Endodermal cell (in vitro differentiated cells): ENCODE data around the gene EMX2. TPM values are rescaled to one million over a fixed set of nuclear protein-coding genes. Genes with fewer than 3 reads are reported as not detected.
"Not testable (repeated sequence)": the region's sequence is repeated elsewhere in the genome, so short reads cannot be mapped to it uniquely, and the experiment has no call there.

Experiments
- DNase-seq: peaks from one replicate; pipeline ENCODE4 v3.0.0-alpha.2; 2017
- H3K27ac ChIP-seq: 2 replicates; pipeline ENCODE4 v1.5.1; 2013; ENCODE audit warnings: mild to moderate bottlenecking, low read depth, low read length, moderate library complexity
- H3K27me3 ChIP-seq: 2 replicates; pipeline ENCODE4 v1.6.1; 2013; ENCODE audit warnings: mild to moderate bottlenecking, low read length, moderate library complexity; ENCODE audit not compliant: insufficient read depth, control insufficient read depth, poor library complexity, severe bottlenecking
- H3K36me3 ChIP-seq: 2 replicates; pipeline ENCODE4 v1.7.0; 2013; ENCODE audit warnings: mild to moderate bottlenecking, low read length, moderate library complexity; ENCODE audit not compliant: control insufficient read depth, insufficient read depth
- H3K4me1 ChIP-seq: one replicate; pipeline ENCODE4 v1.7.0; 2013; ENCODE audit warnings: low read length; ENCODE audit not compliant: control insufficient read depth, insufficient read depth
- H3K4me3 ChIP-seq: 2 replicates; pipeline ENCODE4 v1.5.1; 2013; ENCODE audit warnings: mild to moderate bottlenecking, low read length, moderate library complexity
- H3K9ac ChIP-seq: 2 replicates; pipeline ENCODE4 v1.6.1; 2013; ENCODE audit warnings: mild to moderate bottlenecking, low read length, moderate library complexity; ENCODE audit not compliant: poor library complexity, severe bottlenecking; ENCODE audit errors: extremely low read depth
- H3K9me3 ChIP-seq: 2 replicates; pipeline ENCODE4 v1.6.1; 2013; ENCODE audit warnings: mild to moderate bottlenecking, low read length, moderate library complexity; ENCODE audit not compliant: control insufficient read depth
- H3K27ac Mint-ChIP-seq: 2 replicates; pipeline ENCODE4 v1.8.0; 2020; ENCODE audit warnings: mixed read lengths
- H3K27me3 Mint-ChIP-seq: 2 replicates; pipeline ENCODE4 v1.8.0; 2021; ENCODE audit warnings: mild to moderate bottlenecking, mixed read lengths; ENCODE audit not compliant: insufficient read depth
- H3K36me3 Mint-ChIP-seq: 2 replicates; pipeline ENCODE4 v1.8.0; 2020; ENCODE audit warnings: low read depth, mixed read lengths
- H3K4me1 Mint-ChIP-seq: 2 replicates; pipeline ENCODE4 v1.8.0; 2020; ENCODE audit warnings: mixed read lengths
- H3K4me3 Mint-ChIP-seq: 2 replicates; pipeline ENCODE4 v1.8.0; 2020; ENCODE audit warnings: mild to moderate bottlenecking, moderate library complexity, mixed read lengths
- H3K9me3 Mint-ChIP-seq: 2 replicates; pipeline ENCODE4 v1.8.0; 2020; ENCODE audit warnings: mild to moderate bottlenecking, mixed read lengths
- CTCF ChIP-seq: fragments of 200-600 bp; sonication (generic); conservative IDR thresholded peaks from 2 replicates; pipeline ENCODE4 v1.5.0; 2021; ENCODE audit warnings: antibody characterized with exemption, mild to moderate bottlenecking
- WGBS, 2 experiments: methylation state at CpG; one replicate each; pipeline versions ENCODE4 v1.1.5 to v1.1.7; 2013; ENCODE audit warnings: missing lambda C conversion rate in 2 of 2, mixed read lengths in 1 of 2; ENCODE audit not compliant: insufficient coverage in 1 of 2, insufficient read length in 1 of 2; 5-methylcytosine and 5-hydroxymethylcytosine counted together
- total RNA-seq, 2 donors: library from RNA; stranded (reverse); fragmentation: NEBNext Ultra II Directional in 1 of 2; extraction: Animal tissue kit (Norgen Biotek cat#: 25700) in 1 of 2; gene quantifications; 2 replicates in 1 of 2; 3 replicates in 1 of 2; pipeline ENCODE4 v1.2.1, GENCODE V29; 2021

EMX2 gene
- total RNA-seq, 2 donors from 2014 or later, result 0.18 TPM; not detected in 1

GRCh38 chr10:117581961-117582360, 39.4 kb downstream of the EMX2 start:
- H3K36me3 Mint-ChIP-seq, result no peaks in the 10 kb centered on the region
- no peak overlapping the region for H3K4me3 Mint-ChIP-seq

DNA sequence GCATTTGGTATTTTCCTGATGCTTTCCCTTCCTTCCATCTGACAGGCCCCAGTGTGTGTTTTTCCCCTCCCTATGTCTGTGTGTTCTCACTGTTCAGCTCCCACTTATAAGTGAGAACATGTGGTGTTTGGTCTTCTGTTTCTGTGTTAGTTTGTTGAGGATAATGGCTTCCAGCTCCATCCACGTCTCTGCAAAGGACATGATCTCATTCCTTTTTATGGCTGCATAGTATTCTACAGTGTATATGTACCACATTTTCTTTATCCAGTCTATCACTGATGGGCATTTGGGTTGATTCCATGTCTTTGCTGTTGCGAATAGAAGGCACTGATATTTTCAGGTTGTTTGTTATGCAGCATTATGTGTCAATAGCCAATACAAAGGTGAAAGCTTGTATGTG, 42.3 kb downstream of the EMX2 start:
- peaks cover 33% of the 10 kb centered on the region for H3K27me3 Mint-ChIP-seq
- not testable (repeated sequence) for H3K36me3 Mint-ChIP-seq

More at GRCh38 chr10:117581961-117582360, 39.4 kb downstream of the EMX2 start:
- Histone ChIP-seq H3K27me3 (peaks cover 22% of the 10 kb centered on the region), H3K4me3 (no peak overlapping the region), H3K9ac (no peak overlapping the region), H3K36me3 (no peaks in the 10 kb centered on the region), H3K4me1 (no peaks in the 10 kb centered on the region), H3K9me3 (no peaks in the 10 kb centered on the region), H3K27ac (no peak overlapping the region)
- WGBS, 2 experiments, result 72 to 100% methylated on average over 1 to 2 of the region's 2 CpGs
- peaks cover 47% of the 10 kb centered on the region for H3K27me3 Mint-ChIP-seq
- H3K9me3 Mint-ChIP-seq, result no peaks in the 10 kb centered on the region
- no peak for TF ChIP-seq CTCF
- no peaks in the 10 kb centered on the region for H3K4me1 Mint-ChIP-seq
- DNase-seq, result no peak
- H3K27ac Mint-ChIP-seq, result no peak overlapping the region

DNA sequence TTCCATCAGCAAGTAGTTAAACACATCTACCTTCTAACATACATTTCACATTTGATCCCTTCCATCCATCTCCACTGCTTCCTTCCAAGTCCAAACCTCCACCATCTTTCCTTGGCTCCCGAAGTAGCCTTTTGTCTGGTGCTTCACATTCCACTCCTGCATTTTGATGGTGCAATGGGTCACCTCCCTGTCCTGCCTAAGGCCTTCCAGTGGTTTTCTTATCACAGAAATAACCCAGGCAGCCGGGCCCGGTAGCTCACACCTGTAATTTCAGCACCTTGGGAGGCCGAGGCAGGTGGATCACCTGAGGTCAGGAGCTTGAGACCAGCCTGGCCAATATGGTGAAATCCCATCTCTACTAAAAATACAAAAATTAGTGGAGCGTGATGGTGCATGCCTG, 44.5 kb downstream of the EMX2 start:
- Mint-ChIP-seq H3K27ac (no peak overlapping the region), H3K4me1 (no peaks in the 10 kb centered on the region)

More for the DNA sequence above, 42.3 kb downstream of the EMX2 start:
- H3K27ac Mint-ChIP-seq, H3K9ac ChIP-seq, DNase-seq, H3K4me3 Mint-ChIP-seq, H3K4me1 ChIP-seq, H3K27me3 ChIP-seq, H3K9me3 Mint-ChIP-seq, H3K27ac ChIP-seq, H3K4me1 Mint-ChIP-seq, H3K4me3 ChIP-seq, H3K36me3 ChIP-seq, H3K9me3 ChIP-seq: not testable (repeated sequence)
- 73 to 86% methylated on average over 1 to 2 of the region's 2 CpGs for WGBS, 2 experiments

More for the DNA sequence above, 44.5 kb downstream of the EMX2 start:
- Mint-ChIP-seq H3K36me3 (no peaks in the 10 kb centered on the region), H3K27me3 (peaks cover 20% of the 10 kb centered on the region), H3K9me3 (no peaks in the 10 kb centered on the region), H3K4me3 (no peak overlapping the region)
- H3K36me3 ChIP-seq, result no peaks in the 10 kb centered on the region
- TF ChIP-seq CTCF, result no peak
- no peak for DNase-seq
- 88 to 91% methylated on average over 1 to 5 of the region's 5 CpGs for WGBS, 2 experiments
- no peaks in the 10 kb centered on the region for H3K27me3 ChIP-seq
- no peak overlapping the region for H3K9ac ChIP-seq
- no peaks in the 10 kb centered on the region for H3K9me3 ChIP-seq
- H3K4me3 ChIP-seq, result no peak overlapping the region
- no peaks in the 10 kb centered on the region for H3K4me1 ChIP-seq
- H3K27ac ChIP-seq, result no peak overlapping the region
